ENCODE measurements around the gene NRXN2. TPM values are rescaled to one million over a fixed set of nuclear protein-coding genes. Genes with fewer than 3 reads are reported as not detected.

The NRXN2 gene
- total RNA-seq, 1 donor from 2014 or later, result 10.0 TPM

DNA sequence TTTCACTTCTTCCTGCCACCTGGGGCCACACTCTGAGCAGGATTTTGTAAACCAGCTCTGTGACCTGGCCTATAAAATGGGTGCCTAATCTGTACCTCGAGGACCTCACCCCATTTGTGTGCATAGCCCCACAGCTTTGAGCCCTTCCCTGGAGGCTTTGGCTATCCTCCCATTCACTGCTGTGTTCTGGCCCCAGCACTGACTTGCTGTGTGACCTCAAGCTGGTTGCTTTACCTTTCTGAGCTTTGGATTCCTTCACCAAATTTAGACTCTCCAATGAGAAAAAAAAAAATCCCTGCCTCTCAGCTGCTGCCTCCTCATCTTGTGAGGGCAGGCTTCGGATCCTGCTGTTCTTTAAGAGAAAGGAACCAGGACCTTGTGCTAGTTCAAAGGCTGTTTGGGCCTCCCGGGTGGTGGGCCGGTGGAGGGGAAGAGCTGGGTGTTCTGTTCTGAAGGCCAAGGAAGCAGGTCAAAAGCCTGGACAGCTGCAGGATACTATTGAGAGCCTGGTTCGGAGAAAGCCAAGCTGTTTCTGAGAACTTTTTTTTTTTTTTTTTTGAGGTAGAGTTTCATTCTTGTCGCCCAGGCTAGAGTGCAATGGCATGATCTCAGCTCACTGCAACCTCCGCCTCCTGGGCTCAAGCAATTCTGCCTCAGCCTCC lies 37.9 kb upstream of the NRXN2 start:
- Mint-ChIP-seq H3K27me3 (ENCODE audit: low read depth) (peaks cover 30% of the 10 kb centered on the region), H3K4me3 (peak overlapping the region; percentile 90), H3K27ac (ENCODE audit: unreplicated experiment) (no peak overlapping the region), H3K9me3 (no peaks in the 10 kb centered on the region), H3K36me3 (ENCODE audit: low read depth) (peaks cover 21% of the 10 kb centered on the region), H3K4me1 (peaks cover 60% of the 10 kb centered on the region)
- no peak for DNase-seq (ENCODE audit: low read depth, low spot score)
- TF ChIP-seq CTCF (conservative IDR thresholded peaks at IDR 0.05), result no peak

DNA sequence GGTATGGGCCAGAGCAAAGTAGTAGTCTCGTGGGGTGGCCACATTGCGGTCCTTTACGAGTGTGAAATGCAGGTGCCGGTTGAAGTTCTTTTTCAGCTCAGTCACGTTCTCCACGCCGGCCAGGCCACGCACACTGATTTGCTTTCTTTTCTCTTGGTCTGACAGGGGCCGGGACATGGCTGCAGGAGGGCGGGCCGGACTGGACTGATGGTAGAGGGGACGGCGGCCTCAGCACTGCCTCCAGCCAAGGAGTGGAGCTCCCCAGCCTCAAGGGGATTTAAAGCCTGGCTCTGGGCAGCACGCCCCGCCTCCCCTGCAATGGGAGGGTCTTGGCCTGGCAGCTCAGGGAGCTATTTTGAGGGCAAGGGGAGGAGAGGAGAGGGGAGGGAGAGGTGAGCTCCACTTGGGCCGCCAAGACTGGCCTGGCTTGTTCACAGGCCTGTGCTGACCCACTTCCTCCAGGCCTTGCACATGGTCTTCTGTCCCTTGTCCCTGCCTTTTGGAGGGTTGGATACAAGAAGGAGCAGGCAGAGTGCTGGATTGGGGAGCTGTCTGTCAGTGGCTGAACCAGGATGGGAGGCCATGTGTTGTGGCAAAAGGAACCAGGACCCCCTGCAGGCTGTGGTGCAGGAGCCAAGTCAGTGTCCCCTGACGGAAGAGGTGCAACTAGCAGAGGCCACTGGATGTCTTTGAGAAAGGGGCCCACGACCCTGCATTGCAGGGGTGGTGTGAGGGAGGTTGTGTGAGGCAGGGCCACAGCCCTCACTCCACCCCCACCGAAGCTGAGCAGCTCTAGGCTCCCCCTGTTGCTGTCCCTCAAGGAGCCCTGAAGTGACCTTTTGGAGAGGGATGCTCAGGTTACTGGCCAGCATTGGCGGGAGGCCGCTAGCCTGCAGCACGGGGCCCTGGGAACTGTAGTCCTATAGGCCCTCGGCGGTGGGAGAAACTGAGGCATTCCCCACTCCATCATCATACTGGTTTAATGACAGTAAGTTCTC lies 37.0 kb upstream of the NRXN2 start, which contains the start of gene PYGM:
TSS of gene PYGM (minus strand) at position 253 of the 998 bp plus-strand sequence. CDS start at position 177, 76 bp downstream.
- H3K9me3 Mint-ChIP-seq, result no peaks in the 10 kb centered on the region
- H3K4me1 Mint-ChIP-seq, result peaks cover 54% of the 10 kb centered on the region
- peak within 1 kb of the TSS; percentile 90 for H3K4me3 Mint-ChIP-seq
- no peak for TF ChIP-seq CTCF (conservative IDR thresholded peaks at IDR 0.05)
- peaks cover 30% of the 10 kb centered on the region for H3K27me3 Mint-ChIP-seq (ENCODE audit: low read depth)
- H3K36me3 Mint-ChIP-seq (ENCODE audit: low read depth), result peaks cover 16% of the 10 kb centered on the region
- DNase-seq (ENCODE audit: low read depth, low spot score), result peak; percentile 61
- H3K27ac Mint-ChIP-seq (ENCODE audit: unreplicated experiment), result peak within 1 kb of the TSS; percentile 78

DNA sequence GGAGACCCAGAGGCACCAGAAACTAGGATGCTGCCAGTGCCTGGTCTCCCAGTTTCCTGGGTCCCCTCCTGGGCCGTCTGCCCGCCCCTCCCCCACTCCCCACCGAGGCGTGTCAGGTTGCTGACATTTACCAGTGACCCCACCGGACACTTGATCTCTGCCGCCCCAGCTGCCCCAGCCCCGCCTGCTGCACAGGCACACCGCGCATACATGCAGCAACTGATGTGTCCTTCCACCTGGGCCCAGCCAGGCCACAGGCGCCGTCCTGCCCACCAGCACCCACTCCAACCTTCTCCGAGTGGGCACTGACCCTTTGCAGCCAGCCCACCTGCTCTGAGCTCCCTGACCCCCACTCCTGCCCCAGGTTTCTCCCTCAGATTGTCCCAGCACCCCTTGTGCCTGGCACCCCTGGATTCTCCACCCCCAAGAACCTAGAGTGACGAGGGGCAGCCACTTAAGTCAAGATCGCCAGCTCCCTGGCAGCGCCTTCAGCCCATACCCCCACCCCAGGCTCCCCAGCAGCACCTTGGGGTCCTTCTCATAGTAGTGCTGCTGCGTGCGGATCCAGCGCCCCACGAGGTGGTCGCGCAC lies 36.2 kb upstream of the NRXN2 start:
- peak overlapping the region; percentile 90 for H3K4me3 Mint-ChIP-seq
- no peak overlapping the region for H3K27ac Mint-ChIP-seq (ENCODE audit: unreplicated experiment)
- H3K9me3 Mint-ChIP-seq, result no peaks in the 10 kb centered on the region

DNA sequence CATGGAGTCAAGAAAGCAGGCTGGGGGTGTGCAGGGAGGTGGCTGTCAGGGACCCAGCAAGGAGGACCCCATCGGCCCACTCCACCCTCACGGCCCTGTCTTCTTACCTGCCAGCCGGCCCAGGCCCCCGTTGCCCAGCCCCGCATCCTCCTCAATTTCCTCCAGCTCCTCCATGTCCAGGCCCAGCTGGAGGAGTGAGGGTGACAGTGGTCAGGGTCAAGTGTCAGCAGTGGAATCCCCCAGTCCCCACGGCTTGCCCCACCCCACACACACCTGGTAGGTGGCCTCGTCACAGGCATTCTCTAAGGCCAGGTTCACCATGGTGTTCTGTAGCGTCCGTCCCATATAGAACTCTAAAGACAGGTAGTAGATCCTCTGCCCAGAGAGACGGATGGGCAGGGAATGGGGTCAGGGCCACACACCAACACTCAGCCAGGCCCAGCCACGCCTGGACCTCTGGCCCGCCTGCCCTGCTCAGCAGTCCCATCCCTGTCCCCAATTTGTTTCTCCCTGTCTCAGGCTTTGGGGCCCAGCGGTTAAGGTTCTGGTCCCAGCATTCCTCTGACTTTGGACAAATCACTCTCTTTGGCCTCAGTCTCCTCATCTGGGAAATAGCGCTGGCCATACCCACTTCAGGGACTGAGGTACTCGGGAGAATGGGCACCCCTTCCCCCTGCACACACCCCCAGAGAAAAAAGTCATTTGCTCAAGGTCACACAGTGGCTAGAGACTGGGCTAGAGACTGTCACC lies 35.5 kb upstream of the NRXN2 start:
- no peak overlapping the region for H3K27ac Mint-ChIP-seq (ENCODE audit: unreplicated experiment)
- H3K4me1 Mint-ChIP-seq, result peaks cover 38% of the 10 kb centered on the region
- no peaks in the 10 kb centered on the region for H3K9me3 Mint-ChIP-seq
- H3K27me3 Mint-ChIP-seq (ENCODE audit: low read depth), result peaks cover 30% of the 10 kb centered on the region
- DNase-seq (ENCODE audit: low read depth, low spot score), result no peak
- TF ChIP-seq CTCF (conservative IDR thresholded peaks at IDR 0.05), result no peak
- peak overlapping the region; percentile 90 for H3K4me3 Mint-ChIP-seq
- H3K36me3 Mint-ChIP-seq (ENCODE audit: low read depth), result peaks cover 3% of the 10 kb centered on the region

More for the DNA sequence above, 36.2 kb upstream of the NRXN2 start:
- peaks cover 8% of the 10 kb centered on the region for H3K36me3 Mint-ChIP-seq (ENCODE audit: low read depth)
- H3K4me1 Mint-ChIP-seq, result peaks cover 46% of the 10 kb centered on the region
- no peak for TF ChIP-seq CTCF (conservative IDR thresholded peaks at IDR 0.05)
- H3K27me3 Mint-ChIP-seq (ENCODE audit: low read depth), result peaks cover 30% of the 10 kb centered on the region
- no peak for DNase-seq (ENCODE audit: low read depth, low spot score)
